Heart right ventricle (tissue), 16 donors: Measurements from ENCODE around the gene UNC5CL. TPM values are rescaled to one million over a fixed set of nuclear protein-coding genes. Genes with fewer than 3 reads are reported as not detected.

Experiments used
- ATAC-seq, 8 donors: fragments of 200-7000 bp; cut with Tn5 transposase; one replicate each; pipeline ENCODE4 v1.9.1; 2020; ENCODE audit warnings: mild to moderate bottlenecking in 8 of 8, moderate library complexity in 8 of 8, moderate number of reproducible peaks in 1 of 8
- DNase-seq, 2 donors: peaks; one replicate each; pipeline ENCODE4 v3.0.0-alpha.2; 2020
- H3K27ac ChIP-seq, 10 donors: fragments of 200-600 bp; sonication (generic) in 2 of 10; one replicate each; pipeline versions ENCODE4 v1.5.0 to v1.8.0; 2020 to 2022; ENCODE audit warnings: mild to moderate bottlenecking in 3 of 10
- H3K27me3 ChIP-seq, 7 donors: fragments of 200-600 bp; one replicate each; pipeline ENCODE4 v1.8.0; 2021 to 2022; ENCODE audit warnings: mild to moderate bottlenecking in 2 of 7
- H3K36me3 ChIP-seq, 9 donors: fragments of 200-600 bp; sonication (generic) in 1 of 9; one replicate each; pipeline versions ENCODE4 v1.5.0 to v1.8.0; 2020 to 2022; ENCODE audit warnings: mild to moderate bottlenecking in 2 of 9
- H3K4me1 ChIP-seq, 9 donors: fragments of 200-600 bp; sonication (generic) in 1 of 9; one replicate each; pipeline versions ENCODE4 v1.5.0 to v1.8.0; 2020 to 2022; ENCODE audit warnings: mild to moderate bottlenecking in 4 of 9
- H3K4me3 ChIP-seq, 10 donors: fragments of 200-600 bp; sonication (generic) in 2 of 10; one replicate each; pipeline versions ENCODE4 v1.5.0 to v1.8.0; 2020 to 2022; ENCODE audit warnings: mild to moderate bottlenecking in 7 of 10, moderate library complexity in 2 of 10
- H3K9me3 ChIP-seq, 11 donors: fragments of 200-600 bp in 10 of 11; sonication (generic) in 2 of 11; one replicate each; pipeline versions ENCODE4 v1.5.0 to v1.8.0; 2013 to 2022; ENCODE audit warnings: mild to moderate bottlenecking in 2 of 11, control low read depth in 1 of 11, moderate library complexity in 1 of 11
- whole genome bisulfite sequencing, 2 donors: extraction: QIAGEN DNeasy Blood & Tissue Kit; methylation state at CpG; one replicate each; pipeline ENCODE4 v1.1.7; 2013; ENCODE audit warnings: inconsistent platforms in 1 of 2; 5-methylcytosine and 5-hydroxymethylcytosine counted together
- intact Hi-C, 10 donors: fragments of 100-400 bp; cut with DNase I; formaldehyde crosslinking; loops; one replicate each; pipeline versions ENCODE4 v1.11.1 to v1.14.2; 2022
- polyA plus RNA-seq, 2 donors: library from polyadenylated mRNA; stranded (reverse); fragments of 200-250 nt; gene quantifications; one replicate each; pipeline ENCODE4 v1.2.3, GENCODE V29; 2013
- total RNA-seq, 10 donors: library from RNA; stranded (reverse); fragmentation: NEBNext Ultra II Directional in 3 of 10; extraction: Animal tissue kit (Norgen Biotek cat#: 25700) in 3 of 10; gene quantifications; one replicate each; pipeline versions ENCODE4 v1.2.1 to v1.2.4, GENCODE V29; 2021 to 2023
- TF ChIP-seq, protein P1 (sequence below), 9 donors: fragments of 200-600 bp; sonication (generic) in 2 of 9; IDR thresholded peaks; one replicate each; pipeline versions ENCODE4 v1.5.0 to v1.8.0; 2021 to 2022; ENCODE audit warnings: antibody characterized with exemption in 9 of 9, mild to moderate bottlenecking in 5 of 9, moderate library complexity in 1 of 9
- donor health status: Arrhythmogenic right ventricular cardiomyopathy.
- donor health status: ischemic (EF 13 %, LVEDD 7.1; RV severe dilation, severe dysfunction).
- donor health status: healthy with polysubstance abuse.
- donor health status: DM: no; HTN: yes; CAD: no.
- donor health status: DM: no; HTN: no; CAD: no.
- donor health status: ischemic (EF 25% LVEDD 6.9; RV normal size, moderate dysfunction).
- donor health status: ischemic (EF 25% LVEDD 5.7; RV mildly dilated, moderate dysfunction).
- donor health status: healthy.
- donor health status: DM: yes; HTN: yes; CAD: no.
- donor health status: Ischemic cardiomyopathy.
- donor health status: ischemic (EF 35%, LVEDD 5.7; RV mildly dilated, moderate dysfunction).
- donor health status: nonischemic (EF 11% LVEDD 7.7; RV severe dilation, severe dysfunction).
- donor health status: DM: yes; HTN: yes; CAD: no.
- donor health status: PGD.
- donor health status: ischemic (EF 29% LVEDD 5.4; RV normal size, mild dysfunction).
- donor health status: nonischemic (EF 23%, LVEDD 6.1; RV moderate dilation, normal function).

UNC5CL gene
- total and polyA plus RNA-seq, 12 donors: 0.19 to 1.9 (median 0.45) TPM

DNA sequence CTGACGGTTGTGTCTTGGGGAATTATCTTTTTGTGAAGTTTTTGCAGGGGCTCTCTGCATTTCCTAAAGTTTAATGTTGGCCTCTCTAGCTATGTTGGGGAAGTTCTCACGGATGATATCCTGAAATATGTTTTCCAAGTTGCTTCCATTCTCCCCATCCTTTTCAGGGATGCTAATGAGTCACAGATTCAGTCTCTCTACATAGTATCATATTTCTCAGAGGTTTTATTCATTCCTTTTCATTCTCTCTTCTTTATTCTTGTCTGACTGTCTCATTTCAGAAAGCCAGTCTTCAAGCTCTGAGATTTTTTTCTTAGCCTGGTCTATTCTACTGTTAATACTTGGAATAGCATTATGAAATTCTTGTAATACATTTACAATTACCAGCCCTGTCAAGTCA, 61.3 kb downstream of the UNC5CL start:
- ATAC-seq (no peak), DNase-seq (no peak)
- no peaks in the 10 kb centered on the region for H3K36me3 ChIP-seq
- peaks cover 0 to 18% (median 0%) of the 10 kb centered on the region in 7 donors for H3K27me3 ChIP-seq
- H3K27ac ChIP-seq: no peak overlapping the region
- TF ChIP-seq, protein P1, sequence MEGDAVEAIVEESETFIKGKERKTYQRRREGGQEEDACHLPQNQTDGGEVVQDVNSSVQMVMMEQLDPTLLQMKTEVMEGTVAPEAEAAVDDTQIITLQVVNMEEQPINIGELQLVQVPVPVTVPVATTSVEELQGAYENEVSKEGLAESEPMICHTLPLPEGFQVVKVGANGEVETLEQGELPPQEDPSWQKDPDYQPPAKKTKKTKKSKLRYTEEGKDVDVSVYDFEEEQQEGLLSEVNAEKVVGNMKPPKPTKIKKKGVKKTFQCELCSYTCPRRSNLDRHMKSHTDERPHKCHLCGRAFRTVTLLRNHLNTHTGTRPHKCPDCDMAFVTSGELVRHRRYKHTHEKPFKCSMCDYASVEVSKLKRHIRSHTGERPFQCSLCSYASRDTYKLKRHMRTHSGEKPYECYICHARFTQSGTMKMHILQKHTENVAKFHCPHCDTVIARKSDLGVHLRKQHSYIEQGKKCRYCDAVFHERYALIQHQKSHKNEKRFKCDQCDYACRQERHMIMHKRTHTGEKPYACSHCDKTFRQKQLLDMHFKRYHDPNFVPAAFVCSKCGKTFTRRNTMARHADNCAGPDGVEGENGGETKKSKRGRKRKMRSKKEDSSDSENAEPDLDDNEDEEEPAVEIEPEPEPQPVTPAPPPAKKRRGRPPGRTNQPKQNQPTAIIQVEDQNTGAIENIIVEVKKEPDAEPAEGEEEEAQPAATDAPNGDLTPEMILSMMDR (IDR thresholded peaks at IDR 0.05): no peak
- intact Hi-C loops: no loop called here
- no peak overlapping the region for H3K4me3 ChIP-seq
- no peaks in the 10 kb centered on the region for H3K4me1 ChIP-seq
- H3K9me3 ChIP-seq: peaks cover 0 to 15% (median 0%) of the 10 kb centered on the region in 11 donors
- 72 to 83% methylated on average over 2 of the region's 2 CpGs for WGBS, 2 donors

DNA sequence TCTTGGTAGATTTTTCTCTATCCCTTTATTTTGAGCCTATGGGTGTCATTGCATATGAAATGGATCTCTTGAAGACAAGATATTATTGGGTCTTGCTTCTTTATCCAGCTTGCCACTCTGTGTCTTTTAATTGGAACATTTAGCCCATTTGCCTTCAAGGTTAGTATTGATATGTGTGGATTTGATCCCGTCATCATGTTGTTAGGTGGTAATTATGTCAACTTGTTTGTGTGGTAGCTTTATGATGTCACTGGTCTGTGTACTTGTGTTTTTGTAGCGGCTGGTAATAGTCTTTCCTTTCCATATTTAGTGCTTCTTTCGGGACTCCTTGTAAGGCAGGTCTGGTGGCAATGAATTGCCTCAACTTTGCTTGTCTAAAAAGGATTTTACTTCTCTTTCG, 61.9 kb downstream of the UNC5CL start:
- DNase-seq (no peak), ATAC-seq (no peak)
- H3K9me3 ChIP-seq: peaks cover 0 to 21% (median 0%) of the 10 kb centered on the region in 11 donors
- no peaks in the 10 kb centered on the region for H3K4me1 ChIP-seq
- H3K27me3 ChIP-seq: peaks cover 0 to 17% (median 0%) of the 10 kb centered on the region in 7 donors
- WGBS, 2 donors: 92 to 94% methylated on average over 4 of the region's 4 CpGs
- intact Hi-C loops: no loop called here
- H3K27ac ChIP-seq: no peak overlapping the region
- TF ChIP-seq, protein P1 (IDR thresholded peaks at IDR 0.05): no peak
- H3K4me3 ChIP-seq: no peak overlapping the region
- H3K36me3 ChIP-seq: no peaks in the 10 kb centered on the region

Other genes starting within 250 kb of the UNC5CL start
- not detected for gene TSPO2, start 3.2 kb upstream of the UNC5CL start, total RNA-seq
- gene TSPO2, start 3.2 kb upstream of the UNC5CL start, polyA plus RNA-seq: not detected
- gene APOBEC2, start 14.0 kb upstream of the UNC5CL start, total RNA-seq: 100 to 1,000 TPM; 174 to 307 (median 224) TPM
- gene APOBEC2, start 14.0 kb upstream of the UNC5CL start, polyA plus RNA-seq: 100 to 1,000 TPM in 1 of 2 donors, 10 to 100 TPM in 1; 79.0 to 134 TPM
- 10 to 100 TPM; 13.7 to 24.7 (median 16.6) TPM for gene OARD1, start 33.1 kb upstream of the UNC5CL start, total RNA-seq
- 10 to 100 TPM; 22.7 to 31.2 TPM for gene OARD1, start 33.1 kb upstream of the UNC5CL start, polyA plus RNA-seq
- 10 to 100 TPM in 7 of 10 donors, 1 to 10 TPM in 3; 8.9 to 12.0 (median 10.5) TPM for gene NFYA, start 33.8 kb upstream of the UNC5CL start, total RNA-seq
- gene NFYA, start 33.8 kb upstream of the UNC5CL start, polyA plus RNA-seq: 1 to 10 TPM; 4.2 to 6.1 TPM
- gene TREML1, start 115.1 kb upstream of the UNC5CL start, total RNA-seq: under 1 TPM in 2 of 10 donors, not detected in 8; 0.33 to 0.39 TPM
- under 1 TPM in 1 of 2 donors, not detected in 1; 0.17 TPM for gene TREML1, start 115.1 kb upstream of the UNC5CL start, polyA plus RNA-seq
- 1 to 10 TPM in 3 of 10 donors, under 1 TPM in 4, not detected in 3; 0.40 to 5.5 (median 1.00) TPM for gene TREM2, start 123.9 kb upstream of the UNC5CL start, total RNA-seq
- 1 to 10 TPM; 1.4 to 1.6 TPM for gene TREM2, start 123.9 kb upstream of the UNC5CL start, polyA plus RNA-seq
- gene TREML2, start 161.9 kb upstream of the UNC5CL start, total RNA-seq: under 1 TPM in 4 of 10 donors, not detected in 6; 0.10 to 0.38 (median 0.16) TPM
- gene TREML2, start 161.9 kb upstream of the UNC5CL start, polyA plus RNA-seq: under 1 TPM in 1 of 2 donors, not detected in 1; 0.01 TPM
- gene TREML4, start 189.1 kb upstream of the UNC5CL start, total RNA-seq: not detected
- under 1 TPM in 1 of 2 donors, not detected in 1; 0.04 TPM for gene TREML4, start 189.1 kb upstream of the UNC5CL start, polyA plus RNA-seq
- gene TREM1, start 247.5 kb upstream of the UNC5CL start, total RNA-seq: 1 to 10 TPM in 4 of 10 donors, under 1 TPM in 6; 0.35 to 6.0 (median 0.99) TPM
- 10 to 100 TPM in 1 of 2 donors, not detected in 1; 12.4 TPM for gene TREM1, start 247.5 kb upstream of the UNC5CL start, polyA plus RNA-seq